HAP-1 (cell line): ENCODE data around the gene CHCHD10.

Experiments used
- DNase-seq, 2 experiments: peaks; one replicate each; pipeline ENCODE4 v3.0.0-alpha.2; 2016 to 2020; ENCODE audit warnings: low spot score in 2 of 2
- H3K27me3 ChIP-seq: fragments of 250-450 bp; sonication (Bioruptor Pico); 2 replicates; pipeline ENCODE4 v1.5.1; 2020; ENCODE audit warnings: low read depth, mild to moderate bottlenecking, moderate library complexity
- H3K36me3 ChIP-seq: fragments of 250-450 bp; sonication (Bioruptor Pico); replicated peaks from 2 replicates; pipeline ENCODE4 v1.5.1; 2020; ENCODE audit warnings: mild to moderate bottlenecking
- H3K4me1 ChIP-seq: fragments of 250-450 bp; sonication (Bioruptor Pico); 2 replicates; pipeline ENCODE4 v1.5.1; 2020; ENCODE audit warnings: mild to moderate bottlenecking
- H3K4me3 ChIP-seq: fragments of 250-450 bp; sonication (Bioruptor Pico); 2 replicates; pipeline ENCODE4 v1.5.1; 2020; ENCODE audit warnings: mild to moderate bottlenecking, moderate library complexity
- H3K9me3 ChIP-seq: fragments of 250-450 bp; sonication (Bioruptor Pico); 2 replicates; pipeline ENCODE4 v1.5.1; 2020; ENCODE audit warnings: mild to moderate bottlenecking, moderate library complexity
- in situ Hi-C: fragments of 300-500 bp; cut with MboI; formaldehyde crosslinking; loops from 3 replicates; pipeline ENCODE4 v1.14.3; 2020; ENCODE audit warnings: low sequenced_read_pairs, inconsistent platforms, mixed read lengths

The CHCHD10 gene

GRCh38 chr22:23767673-23768548 lies at the start of gene CHCHD10:
TSS of gene CHCHD10 (minus strand) at chr22:23767972. CDS start at chr22:23767874, 98 bp downstream.
- H3K4me1 ChIP-seq = peaks cover 10% of the 10 kb centered on the region
- H3K4me3 ChIP-seq = peak within 1 kb of the TSS; percentile 96
- H3K27me3 ChIP-seq = no peaks in the 10 kb centered on the region
- in situ Hi-C loops = no loop called here
- peaks cover 30% of the 10 kb centered on the region for H3K36me3 ChIP-seq
- no peaks in the 10 kb centered on the region for H3K9me3 ChIP-seq
- DNase-seq = peak; percentile 91 to 93

DNA sequence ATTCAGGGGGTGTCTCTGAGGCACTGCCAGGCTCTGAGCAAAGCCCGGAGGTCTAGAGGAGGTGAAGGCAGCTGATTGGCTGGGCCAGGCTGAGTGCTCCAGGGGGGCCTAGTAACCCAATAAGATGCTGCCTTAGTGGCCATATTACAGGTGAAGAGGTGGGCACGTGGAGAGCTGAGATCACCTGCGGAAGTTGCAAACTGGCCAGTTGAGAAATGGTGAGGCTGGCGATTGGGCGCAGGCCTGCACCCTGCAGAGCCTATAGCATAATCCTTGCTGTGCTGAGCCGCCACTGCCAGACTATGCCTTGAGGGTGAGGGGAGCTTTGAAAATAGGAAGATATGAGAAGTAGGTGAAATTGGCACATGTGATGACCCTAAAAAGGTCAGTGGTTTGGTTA lies 49.4 kb upstream of the CHCHD10 start:
- H3K4me1 ChIP-seq = no peaks in the 10 kb centered on the region
- no peak for DNase-seq
- H3K9me3 ChIP-seq = no peaks in the 10 kb centered on the region
- no peaks in the 10 kb centered on the region for H3K27me3 ChIP-seq
- peaks cover 33% of the 10 kb centered on the region for H3K36me3 ChIP-seq
- H3K4me3 ChIP-seq = no peak overlapping the region
- in situ Hi-C loops = no loop called here

GRCh38 chr22:23816156-23816976 lies 48.6 kb upstream of the CHCHD10 start:
- Histone ChIP-seq H3K4me3 (no peak overlapping the region), H3K4me1 (no peaks in the 10 kb centered on the region), H3K9me3 (no peaks in the 10 kb centered on the region), H3K36me3 (peaks cover 33% of the 10 kb centered on the region), H3K27me3 (no peaks in the 10 kb centered on the region)
- DNase-seq = no peak
- in situ Hi-C loops = no loop called here

DNA sequence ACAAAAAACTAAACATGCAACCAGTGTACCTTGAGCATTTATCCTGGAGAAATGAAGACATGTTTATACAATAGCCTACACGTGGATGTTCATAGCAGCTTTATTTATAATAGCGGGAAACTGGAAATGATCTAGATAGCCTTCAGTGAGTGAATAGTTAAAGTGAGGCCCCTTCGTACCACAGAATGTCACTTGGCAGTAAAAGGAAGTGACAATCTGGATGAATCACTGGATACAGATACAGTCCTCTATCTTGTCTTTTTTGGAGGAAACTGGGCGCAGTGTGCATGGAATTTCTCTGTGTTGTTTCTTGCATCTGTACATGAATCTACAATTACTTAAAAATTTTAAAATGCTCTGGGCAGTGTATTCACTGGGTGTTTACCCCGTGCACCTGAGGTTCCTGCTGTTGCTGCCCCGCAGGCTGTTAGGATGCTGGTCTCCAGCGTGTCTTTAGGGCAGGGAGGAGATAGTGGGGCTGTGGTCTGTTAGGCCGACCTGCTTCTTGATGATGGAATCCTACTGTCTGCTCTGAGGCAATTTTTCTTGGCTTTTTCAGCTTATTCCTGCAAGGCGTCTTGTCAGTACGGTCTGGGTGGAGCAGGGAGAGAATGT lies 47.9 kb upstream of the CHCHD10 start:
- Histone ChIP-seq H3K27me3 (no peaks in the 10 kb centered on the region), H3K36me3 (peaks cover 32% of the 10 kb centered on the region), H3K9me3 (no peaks in the 10 kb centered on the region), H3K4me3 (no peak overlapping the region), H3K4me1 (no peaks in the 10 kb centered on the region)
- in situ Hi-C loops = no loop called here
- no peak for DNase-seq

DNA sequence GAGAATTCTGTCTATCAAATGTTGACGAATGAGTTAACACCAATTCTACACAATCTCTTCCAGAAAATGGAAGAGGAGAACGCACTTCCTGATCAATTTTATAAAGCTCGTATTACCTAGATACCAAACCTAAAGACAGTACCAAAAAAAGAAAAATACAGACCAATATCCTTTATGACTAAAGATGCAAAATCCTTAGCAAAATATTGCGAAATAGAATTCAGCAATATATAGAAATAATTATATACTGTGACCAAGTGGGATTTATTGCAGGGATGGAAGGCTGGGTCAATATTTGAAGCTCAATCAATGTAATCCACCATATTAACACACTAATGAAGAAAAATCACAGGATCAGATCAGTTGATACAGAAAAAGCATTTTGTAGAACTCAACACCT lies 44.6 kb upstream of the CHCHD10 start:
- Histone ChIP-seq H3K4me3 (no peak overlapping the region), H3K27me3 (no peaks in the 10 kb centered on the region), H3K9me3 (no peaks in the 10 kb centered on the region), H3K36me3 (peaks cover 15% of the 10 kb centered on the region), H3K4me1 (no peaks in the 10 kb centered on the region)
- in situ Hi-C loops = no loop called here
- DNase-seq = no peak

GRCh38 chr22:23806837-23807236 lies 39.1 kb upstream of the CHCHD10 start:
- Histone ChIP-seq H3K27me3 (no peaks in the 10 kb centered on the region), H3K4me1 (no peaks in the 10 kb centered on the region), H3K36me3 (peaks cover 46% of the 10 kb centered on the region), H3K4me3 (no peak overlapping the region), H3K9me3 (no peaks in the 10 kb centered on the region)
- no peak for DNase-seq
- in situ Hi-C loops = no loop called here

DNA sequence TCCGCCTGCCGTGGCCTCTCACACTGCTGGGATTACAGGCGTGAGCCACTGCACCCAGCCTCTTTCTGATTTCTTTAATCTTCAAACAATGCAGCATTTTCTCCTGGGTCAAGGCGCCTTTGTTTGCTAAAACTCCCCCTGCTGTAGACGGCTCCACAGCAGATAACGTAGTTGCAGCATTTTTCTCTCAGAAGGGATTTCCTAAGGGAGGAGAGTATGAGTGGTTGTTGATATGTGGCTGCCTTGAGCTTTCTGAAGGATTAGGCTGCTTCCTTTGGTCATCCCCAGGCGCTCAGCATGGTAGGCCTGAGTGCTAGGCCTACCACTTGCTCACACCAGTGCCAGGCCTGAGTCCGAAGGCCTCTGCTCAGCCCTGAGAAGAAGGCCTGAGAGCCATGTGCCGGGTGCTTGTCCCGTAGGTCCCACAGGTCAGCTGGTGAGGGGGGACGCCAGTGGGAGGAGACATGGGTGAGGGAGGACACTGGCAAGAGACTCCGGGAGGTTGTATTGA lies 37.1 kb upstream of the CHCHD10 start:
- no peaks in the 10 kb centered on the region for H3K4me1 ChIP-seq
- no peak for DNase-seq
- H3K27me3 ChIP-seq = no peaks in the 10 kb centered on the region
- peaks cover 61% of the 10 kb centered on the region for H3K36me3 ChIP-seq
- no peaks in the 10 kb centered on the region for H3K9me3 ChIP-seq
- in situ Hi-C loops = no loop called here
- H3K4me3 ChIP-seq = no peak overlapping the region

DNA sequence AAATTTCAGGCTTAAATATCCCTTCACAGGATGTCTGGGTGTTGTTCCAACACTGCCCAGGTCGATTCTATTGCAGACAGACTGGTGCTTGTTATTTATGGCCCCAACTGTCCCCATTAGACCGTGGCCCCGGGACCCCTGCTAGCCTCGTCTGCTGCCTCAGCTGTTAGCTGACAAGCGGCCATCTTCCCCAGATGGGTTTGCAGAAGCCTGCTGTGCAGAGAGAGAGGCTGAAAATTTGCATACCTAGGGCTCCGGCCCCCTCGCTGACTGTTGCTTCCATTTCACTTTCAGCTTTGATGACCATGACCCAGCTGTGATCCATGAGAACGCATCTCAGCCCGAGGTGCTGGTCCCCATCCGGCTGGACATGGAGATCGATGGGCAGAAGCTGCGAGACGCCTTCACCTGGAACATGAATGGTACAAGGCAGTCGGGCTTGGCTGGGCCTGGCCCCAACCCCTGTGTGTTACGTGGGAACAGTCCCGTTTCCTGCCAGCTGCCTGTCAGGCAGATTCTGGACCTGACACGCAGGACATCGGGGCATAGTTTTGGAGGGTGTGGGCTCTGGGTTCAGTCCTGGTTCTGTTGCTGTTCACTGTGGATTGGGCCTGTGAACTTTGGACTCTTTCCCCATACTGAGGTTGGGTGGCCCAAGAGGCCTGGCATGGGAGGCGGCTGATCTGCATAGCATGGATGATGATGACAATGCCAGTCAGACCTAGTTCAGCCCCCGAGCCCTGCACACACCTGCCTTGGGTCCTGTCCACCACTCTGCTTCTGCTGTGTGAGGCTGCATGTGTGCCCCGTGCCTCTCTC lies 35.4 kb upstream of the CHCHD10 start:
- Histone ChIP-seq H3K4me1 (no peaks in the 10 kb centered on the region), H3K9me3 (no peaks in the 10 kb centered on the region), H3K4me3 (no peak overlapping the region), H3K36me3 (peaks cover 64% of the 10 kb centered on the region), H3K27me3 (no peaks in the 10 kb centered on the region)
- in situ Hi-C loops = no loop called here
- no peak for DNase-seq

DNA sequence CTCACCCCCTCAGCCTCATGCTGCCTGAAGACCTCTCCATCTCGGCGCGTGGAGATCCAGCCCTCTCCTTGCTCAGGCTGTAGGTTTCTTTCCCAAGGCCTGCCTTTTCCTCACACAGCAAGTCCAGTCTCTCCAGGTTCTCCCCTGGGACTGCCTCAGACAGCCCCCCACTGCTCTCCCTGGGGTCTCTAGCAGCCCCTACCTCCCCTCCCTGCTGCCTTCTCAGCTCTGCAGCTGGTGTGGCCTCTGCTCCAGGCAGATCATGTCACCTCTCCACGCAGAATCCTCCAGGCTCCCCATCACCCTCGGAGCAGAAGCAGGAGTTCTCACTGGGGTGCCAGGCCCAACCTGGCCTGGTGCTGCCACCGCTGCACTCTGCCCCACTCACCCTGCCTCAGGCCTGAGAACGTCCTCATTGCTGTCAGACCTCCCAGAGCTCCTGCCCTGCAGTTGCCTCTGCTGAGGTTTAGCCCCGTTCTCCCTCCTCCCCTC lies 34.2 kb upstream of the CHCHD10 start:
- Histone ChIP-seq H3K36me3 (peaks cover 69% of the 10 kb centered on the region), H3K4me1 (no peaks in the 10 kb centered on the region), H3K27me3 (no peaks in the 10 kb centered on the region), H3K9me3 (no peaks in the 10 kb centered on the region), H3K4me3 (no peak overlapping the region)
- DNase-seq = no peak
- in situ Hi-C loops = no loop called here

GRCh38 chr22:23801238-23801821 lies 33.6 kb upstream of the CHCHD10 start:
- Histone ChIP-seq H3K4me1 (peaks cover 4% of the 10 kb centered on the region), H3K27me3 (no peaks in the 10 kb centered on the region), H3K36me3 (peaks cover 67% of the 10 kb centered on the region), H3K9me3 (no peaks in the 10 kb centered on the region), H3K4me3 (no peak overlapping the region)
- DNase-seq = no peak
- in situ Hi-C loops = no loop called here

DNA sequence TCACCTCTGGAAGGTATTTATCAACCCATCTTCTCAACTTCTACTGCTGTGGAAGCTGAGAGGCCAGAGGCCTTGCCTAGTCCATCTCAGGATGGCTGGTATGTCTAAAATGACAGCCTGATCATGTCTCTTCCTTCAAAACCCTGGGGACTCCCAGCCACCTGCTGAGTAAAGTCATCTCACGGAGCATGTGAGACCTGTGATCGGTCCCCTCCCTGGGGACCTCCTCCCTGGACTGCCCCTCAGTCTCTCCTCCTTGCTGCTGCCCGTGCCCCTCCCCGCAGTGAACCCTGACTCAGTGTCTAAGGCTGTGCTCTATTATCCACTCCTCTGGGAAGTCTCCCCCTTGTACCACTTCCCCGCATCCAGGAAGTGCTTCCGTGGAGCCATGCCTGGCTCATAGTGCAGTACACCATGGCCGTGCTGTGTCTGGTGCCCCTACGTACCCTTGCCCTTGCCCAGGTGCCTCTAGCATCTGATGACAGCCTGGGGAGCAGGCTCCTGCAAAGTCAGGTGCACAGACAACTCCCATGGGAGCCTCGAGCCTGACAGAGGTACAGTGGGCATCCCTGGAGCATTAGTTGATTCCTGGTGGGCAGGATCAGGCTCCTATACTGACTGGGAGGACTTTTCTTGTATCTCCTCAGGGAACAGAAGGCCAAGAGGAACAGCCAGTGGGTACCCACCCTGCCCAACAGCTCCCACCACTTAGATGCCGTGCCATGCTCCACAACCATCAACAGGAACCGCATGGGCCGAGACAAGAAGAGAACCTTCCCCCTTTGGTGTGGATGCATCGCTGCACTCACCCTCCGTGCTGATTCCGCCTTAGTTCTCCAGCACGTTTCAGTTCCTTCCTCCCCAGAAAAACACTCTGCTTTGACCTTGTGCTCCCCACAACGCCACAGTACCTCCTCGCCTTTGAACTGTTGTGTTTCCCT lies 32.8 kb upstream of the CHCHD10 start:
- DNase-seq = no peak
- H3K36me3 ChIP-seq = peaks cover 59% of the 10 kb centered on the region
- no peaks in the 10 kb centered on the region for H3K9me3 ChIP-seq
- H3K27me3 ChIP-seq = no peaks in the 10 kb centered on the region
- in situ Hi-C loops = no loop called here
- no peak overlapping the region for H3K4me3 ChIP-seq
- peaks cover 8% of the 10 kb centered on the region for H3K4me1 ChIP-seq

- in situ Hi-C loops = no loop called here
- peak; percentile 62 to 65 for DNase-seq
- H3K36me3 ChIP-seq = peaks cover 60% of the 10 kb centered on the region
- peaks cover 8% of the 10 kb centered on the region for H3K4me1 ChIP-seq
- no peak overlapping the region for H3K4me3 ChIP-seq
- no peaks in the 10 kb centered on the region for H3K27me3 ChIP-seq
- no peaks in the 10 kb centered on the region for H3K9me3 ChIP-seq
These were observed 28.7 kb upstream of the CHCHD10 start for GRCh38 chr22:23796461-23796860.
